Measurements from ENCODE around the gene METTL23. TPM values are rescaled to one million over a fixed set of nuclear protein-coding genes. Genes with fewer than 3 reads are reported as not detected.

Gene METTL23
- polyA plus RNA-seq, 1 donor from 2014 or later = 59.8 TPM

- H3K4me2 ChIP-seq (ENCODE audit: low read length) = no peak overlapping the region
Measured at GRCh38 chr17:76775021-76775600, 48.5 kb downstream of the METTL23 start.

More at GRCh38 chr17:76775021-76775600, 48.5 kb downstream of the METTL23 start:
- Histone ChIP-seq H3K36me3 (ENCODE audit: insufficient read depth, low read length) (peaks cover 4% of the 10 kb centered on the region), H4K20me1 (ENCODE audit: insufficient read depth) (no peaks in the 10 kb centered on the region), H3K79me2 (replicated peaks; ENCODE audit: insufficient read depth, low read length) (no peaks in the 10 kb centered on the region), H3K4me3 (ENCODE audit: low read length) (no peak overlapping the region), H3K27ac (ENCODE audit: low read length) (no peak overlapping the region), H3K9ac (ENCODE audit: low read length) (no peak overlapping the region), H3K9me3 (ENCODE audit: low read length) (no peaks in the 10 kb centered on the region), H3K9me2 (ENCODE audit: insufficient read depth, low read length) (no peaks in the 10 kb centered on the region), H3K27me3 (ENCODE audit: insufficient read depth, low read depth, low read length) (no peaks in the 10 kb centered on the region), H2AFZ (ENCODE audit: low read depth, low read length) (no peak overlapping the region), H3F3A (ENCODE audit: insufficient read depth, low read length, poor library complexity, severe bottlenecking) (no peaks in the 10 kb centered on the region)
- TF ChIP-seq SMC3 (conservative IDR thresholded peaks at IDR 0.05; ENCODE audit: poor library complexity) = no peak
- TF ChIP-seq MXI1 (conservative IDR thresholded peaks at IDR 0.05; ENCODE audit: poor library complexity, severe bottlenecking) = no peak
- TF ChIP-seq REST (IDR thresholded peaks at IDR 0.05; ENCODE audit: borderline replicate concordance) = no peak
- TF ChIP-seq TAF1 (IDR thresholded peaks at IDR 0.05; ENCODE audit: low read depth) = no peak
- no peak for TF ChIP-seq POLR2AphosphoS5 (IDR thresholded peaks at IDR 0.05)
- TF ChIP-seq CTCF (IDR thresholded peaks at IDR 0.05; ENCODE audit: poor library complexity, severe bottlenecking) = no peak
- TF ChIP-seq EZH2 (IDR thresholded peaks at IDR 0.05; ENCODE audit: borderline replicate concordance, insufficient read depth, low read length, poor library complexity, severe bottlenecking) = no peak
- no peak for TF ChIP-seq RAD21 (conservative IDR thresholded peaks at IDR 0.05)
- no peak for TF ChIP-seq EP300 (conservative IDR thresholded peaks at IDR 0.05; ENCODE audit: poor library complexity, severe bottlenecking)
